H4 (cell line): ENCODE data around the gene CHCHD3. TPM values are rescaled to one million over a fixed set of nuclear protein-coding genes. Genes with fewer than 3 reads are reported as not detected.
A peak's percentile ranks its signal among the peaks of the same experiment; 100 is the strongest.

Experiments used
- DNase-seq: peaks from one replicate; pipeline ENCODE4 v3.0.0-alpha.2; 2015; ENCODE audit warnings: low spot score
- total RNA-seq: library from RNA; depleted of rRNA; stranded (reverse); fragments of >200 nt; shearing (Covaris generic); gene quantifications from 2 replicates; pipeline ENCODE4 v1.2.3, GENCODE V29; 2014; rRNA removed

CHCHD3 gene
- total RNA-seq, 1 experiment from 2014 or later: 102 TPM

DNA sequence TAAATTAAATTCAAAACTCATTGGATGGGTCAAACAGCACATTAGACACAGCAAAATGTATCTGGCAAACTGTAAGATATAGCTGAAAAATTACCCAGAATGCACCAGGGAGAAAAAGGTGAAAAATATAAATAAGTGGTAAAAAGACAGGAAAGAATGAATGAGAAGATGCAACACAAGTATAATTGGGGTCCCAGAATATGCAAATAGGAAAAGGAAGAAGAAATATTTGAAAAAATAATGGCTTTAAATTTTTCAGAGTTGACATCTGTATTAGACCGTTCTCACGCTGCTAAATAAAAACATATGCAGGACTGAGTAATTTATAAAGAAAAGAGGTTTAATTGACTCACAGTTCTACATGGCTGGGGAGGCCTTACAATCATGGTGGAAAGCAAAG, 337.9 kb downstream of the CHCHD3 start:
- no peak for DNase-seq

DNA sequence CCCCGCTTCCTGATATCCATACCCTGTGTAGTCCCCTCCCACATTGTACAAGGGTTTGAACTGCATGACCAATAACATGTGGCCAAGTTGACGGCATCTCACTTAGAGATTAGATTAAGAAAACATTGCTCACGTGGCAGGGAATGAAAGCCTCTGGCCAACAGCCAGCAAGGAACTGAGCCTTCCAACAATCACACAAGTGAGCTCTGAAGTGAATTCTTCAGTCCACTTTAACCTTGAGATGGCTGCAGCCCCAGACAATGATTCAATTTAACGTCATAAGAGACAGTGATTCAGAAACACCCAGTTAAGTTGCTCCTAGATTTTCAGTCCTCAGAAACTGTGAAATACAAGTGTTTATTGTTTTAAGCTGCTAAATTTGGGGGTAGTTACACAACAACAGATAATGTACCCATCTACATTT, 339.7 kb downstream of the CHCHD3 start:
- DNase-seq: no peak

DNA sequence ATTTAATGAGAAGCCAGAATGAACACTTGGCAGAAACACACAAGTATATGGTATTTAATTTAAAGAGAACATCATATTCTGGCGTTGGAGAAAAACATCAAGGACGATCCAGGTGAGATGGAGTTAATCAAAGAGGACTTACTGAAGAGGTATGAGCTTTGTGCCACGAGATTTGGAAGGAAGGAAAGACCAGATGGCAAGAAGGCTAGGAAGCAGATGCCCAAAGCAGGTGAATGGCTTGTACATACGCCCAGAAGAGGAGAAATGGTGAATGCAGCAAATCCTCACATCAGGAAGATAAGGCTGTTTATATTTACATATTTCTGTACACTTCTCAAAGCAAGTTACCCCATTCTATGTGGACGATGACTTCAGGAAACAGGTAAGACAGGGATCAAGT, 341.7 kb downstream of the CHCHD3 start:
- DNase-seq: no peak

DNA sequence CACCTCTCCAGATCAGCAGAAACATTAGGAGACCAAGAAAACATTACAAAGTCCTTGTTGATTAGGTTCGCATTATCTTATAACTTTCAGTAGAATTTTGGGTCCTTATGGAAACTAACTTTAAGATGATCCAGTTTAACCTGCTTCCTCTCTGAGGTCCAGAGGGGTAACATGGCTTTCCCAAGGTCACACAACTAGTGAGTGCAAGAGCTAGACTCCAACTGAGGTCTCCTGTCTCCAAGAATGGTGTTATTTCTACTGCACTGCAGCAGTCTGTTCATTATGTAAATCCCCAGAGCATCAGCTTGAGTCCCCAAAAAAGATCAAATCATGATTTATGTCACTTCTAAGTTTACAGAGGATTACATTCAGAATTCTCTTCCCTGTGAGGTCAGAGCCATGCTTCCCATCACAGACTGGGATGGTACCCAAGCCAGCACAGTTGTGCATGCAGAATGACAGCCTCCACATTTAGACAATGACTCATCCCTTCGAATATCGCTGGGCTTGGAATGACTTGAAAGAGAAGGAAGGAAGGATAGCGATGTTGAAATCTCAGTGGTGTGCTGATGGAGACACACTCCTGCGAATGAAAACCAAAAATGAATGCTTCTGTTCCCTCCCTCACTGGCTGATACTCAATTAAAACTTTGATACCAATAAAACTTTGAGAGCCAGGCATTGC, 342.5 kb downstream of the CHCHD3 start:
- peak; percentile 63 for DNase-seq

DNA sequence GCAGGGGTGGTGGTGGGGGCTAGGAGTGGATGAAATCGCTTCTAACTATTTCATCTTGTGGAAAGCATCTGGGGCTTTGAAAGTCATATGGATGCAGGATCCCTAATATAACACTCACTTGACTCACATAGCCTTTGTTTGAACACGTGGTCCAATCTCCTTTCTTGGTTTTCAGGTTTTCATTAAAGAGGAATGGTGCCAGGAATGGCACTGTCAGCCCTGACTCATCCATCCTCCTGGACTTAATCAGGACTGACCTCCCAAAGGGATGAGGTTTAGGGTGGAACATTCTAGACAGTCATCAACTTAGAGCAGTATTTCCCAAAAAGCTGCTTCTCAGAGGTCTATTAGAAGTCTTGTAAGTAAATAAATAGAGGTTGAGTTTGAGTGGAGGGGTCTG, 343.6 kb downstream of the CHCHD3 start:
- peak; percentile 35 for DNase-seq

DNA sequence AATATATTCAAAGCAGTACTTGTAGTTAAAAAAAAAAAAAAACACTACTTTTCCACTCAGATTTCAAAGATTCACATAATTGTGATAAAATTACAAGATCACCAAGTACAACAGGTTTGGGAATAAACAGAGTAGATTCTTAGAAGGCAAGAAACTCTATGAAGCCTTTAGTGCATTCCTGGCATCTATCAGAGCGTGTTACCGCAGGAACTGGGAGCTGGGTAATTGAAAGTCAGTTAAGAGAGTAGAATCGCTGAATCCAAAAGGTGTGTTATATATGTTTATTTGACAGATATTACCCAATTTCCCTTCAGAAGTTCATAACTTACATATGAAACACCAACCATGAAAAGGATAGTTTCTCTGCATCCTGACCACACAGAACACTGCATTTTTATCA, 346.4 kb downstream of the CHCHD3 start:
- DNase-seq: no peak

Other genes with a start within 250 kb of the CHCHD3 start
- 45.4 and 54.3 TPM in 2 replicates for gene EXOC4, start 171.0 kb upstream of the CHCHD3 start, total RNA-seq